Astrocyte (in vitro differentiated cells and primary cell): Measurements from ENCODE around the gene BMF.

Experiments used
- CTCF ChIP-seq: IDR thresholded peaks from 2 replicates; pipeline ENCODE4 v1.5.1; 2011; ENCODE audit warnings: low read depth, mild to moderate bottlenecking, inconsistent platforms, low read length, moderate library complexity; ENCODE audit not compliant: insufficient read depth
- EZH2 ChIP-seq: IDR thresholded peaks from 2 replicates; pipeline ENCODE4 v1.6.1; 2012; ENCODE audit warnings: mild to moderate bottlenecking, low read length, inconsistent platforms; ENCODE audit not compliant: insufficient read depth

- no peak for TF ChIP-seq CTCF
- TF ChIP-seq EZH2 = no peak
Measured at GRCh38 chr15:40048211-40048792, 60.4 kb downstream of the BMF start.
